ENCODE data around the gene ZYG11A. TPM values are rescaled to one million over a fixed set of nuclear protein-coding genes. Genes with fewer than 3 reads are reported as not detected.
"Not testable (repeated sequence)": the region's sequence is repeated elsewhere in the genome, so short reads cannot be mapped to it uniquely, and the experiment has no call there.

The ZYG11A gene
- total RNA-seq, result 1.3 and 1.5 TPM in 2 replicates

GRCh38 chr1:52842643-52843310 lies at the start of gene ZYG11A:
Gene ZYG11A (plus strand): TSS chr1:52842760. CDS start chr1:52842884, 124 bp downstream.
- ChIA-PET CTCF (interaction anchor here (1.0 to 1.2 kb wide), 3 partner anchors 17 to 79 kb away, joined by 3 to 4 read pairs (median 3); partner anchors contain the start of gene ECHDC2), POLR2A (interaction anchor here (0.6 to 1.3 kb wide), 5 partner anchors 53 to 140 kb away, joined by 3 to 6 read pairs (median 5); partner anchors contain the start of genes ECHDC2 and ZYG11B)
- ATAC-seq (ENCODE audit: low read depth), result peak; percentile 97
- DNase-seq, result peak; percentile 74
- no peaks in the 10 kb centered on the region for H3K9me3 Mint-ChIP-seq
- intact Hi-C loops (cut with micrococcal nuclease), result loop anchor here (1.0 to 5.0 kb wide), 4 partner anchors 79 to 438 kb away; partner anchors contain the start of genes CPT2, ECHDC2, ORC1 and PRPF38A
- H3K4me1 Mint-ChIP-seq, result peaks cover 6% of the 10 kb centered on the region
- no peak for TF ChIP-seq CTCF (IDR thresholded peaks at IDR 0.05)
- H3K27ac Mint-ChIP-seq, result peak within 1 kb of the TSS; percentile 59
- H3K36me3 Mint-ChIP-seq (ENCODE audit: low read depth), result no peaks in the 10 kb centered on the region
- H3K27me3 Mint-ChIP-seq, result peaks cover 6% of the 10 kb centered on the region
- H3K4me3 Mint-ChIP-seq, result peak within 1 kb of the TSS; percentile 80

GRCh38 chr1:52793717-52794116 lies 48.8 kb upstream of the ZYG11A start:
- DNase-seq; H3K9me3 Mint-ChIP-seq; H3K4me3 Mint-ChIP-seq; H3K27me3 Mint-ChIP-seq; CTCF ChIA-PET; intact Hi-C loops (cut with micrococcal nuclease); H3K4me1 Mint-ChIP-seq; ATAC-seq (ENCODE audit: low read depth); POLR2A ChIA-PET; H3K27ac Mint-ChIP-seq: not testable (repeated sequence)
- peaks cover 44% of the 10 kb centered on the region for H3K36me3 Mint-ChIP-seq (ENCODE audit: low read depth)

DNA sequence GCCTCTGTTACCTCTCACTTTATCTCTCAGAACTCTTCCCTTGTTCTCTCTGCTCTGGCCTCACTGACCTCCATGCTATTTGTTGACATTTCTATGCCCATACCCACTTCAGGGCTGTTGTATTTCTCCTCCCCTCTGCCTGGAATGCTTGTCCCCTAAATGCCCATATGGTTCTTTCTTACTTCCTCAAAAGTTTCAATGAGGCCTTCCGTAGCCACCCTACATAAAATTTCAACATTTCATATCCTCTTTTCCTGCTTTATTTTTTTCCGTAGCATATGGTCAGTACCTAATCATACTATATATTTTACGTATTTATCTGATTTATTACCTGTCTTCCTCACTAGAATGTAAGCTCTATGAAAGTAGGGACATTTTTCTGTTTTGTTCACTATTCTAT lies 47.1 kb upstream of the ZYG11A start:
- no peak for ATAC-seq (ENCODE audit: low read depth)
- Mint-ChIP-seq H3K4me1 (no peaks in the 10 kb centered on the region), H3K36me3 (ENCODE audit: low read depth) (peaks cover 34% of the 10 kb centered on the region), H3K27me3 (no peaks in the 10 kb centered on the region), H3K27ac (no peak overlapping the region), H3K9me3 (no peaks in the 10 kb centered on the region), H3K4me3 (no peak overlapping the region)
- no peak for DNase-seq
- no peak for TF ChIP-seq CTCF (IDR thresholded peaks at IDR 0.05)
- POLR2A ChIA-PET, result no interaction called here
- intact Hi-C loops (cut with micrococcal nuclease), result no loop called here
- CTCF ChIA-PET, result no interaction called here

DNA sequence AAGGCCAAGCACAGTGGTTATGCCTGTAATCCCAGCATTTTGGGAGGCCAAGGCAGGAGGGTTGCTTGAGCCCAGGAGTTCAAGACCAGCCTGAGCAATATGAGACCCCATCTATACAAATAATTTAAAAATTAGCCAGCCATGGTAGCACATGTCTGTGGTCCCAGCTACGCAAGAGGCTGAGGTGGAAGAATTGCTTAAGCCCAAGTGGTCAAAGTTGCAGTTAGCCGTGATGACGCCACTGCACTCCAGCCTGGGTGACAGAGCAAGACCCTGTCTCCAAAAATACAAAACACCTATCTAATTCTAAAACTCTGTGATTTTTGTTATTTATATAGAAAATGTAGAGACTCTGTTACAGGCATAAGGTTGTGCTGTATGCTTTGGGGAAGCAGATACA lies 44.2 kb upstream of the ZYG11A start:
- TF ChIP-seq CTCF (IDR thresholded peaks at IDR 0.05), result no peak
- no peaks in the 10 kb centered on the region for H3K4me1 Mint-ChIP-seq
- H3K36me3 Mint-ChIP-seq (ENCODE audit: low read depth), result peaks cover 33% of the 10 kb centered on the region
- no peaks in the 10 kb centered on the region for H3K27me3 Mint-ChIP-seq
- intact Hi-C loops (cut with micrococcal nuclease), result no loop called here
- H3K9me3 Mint-ChIP-seq, result no peaks in the 10 kb centered on the region
- POLR2A ChIA-PET, result no interaction called here
- H3K27ac Mint-ChIP-seq, result no peak overlapping the region
- no peak for DNase-seq
- ATAC-seq (ENCODE audit: low read depth), result no peak
- CTCF ChIA-PET, result interaction anchor here (0.7 kb wide), 1 partner anchor 669 kb away, joined by 3 read pairs; no protein-coding TSS in a partner anchor
- H3K4me3 Mint-ChIP-seq, result no peak overlapping the region

- ChIA-PET CTCF (no interaction called here), POLR2A (no interaction called here)
- Mint-ChIP-seq H3K4me3 (no peak overlapping the region), H3K27me3 (no peaks in the 10 kb centered on the region), H3K27ac (no peak overlapping the region), H3K4me1 (no peaks in the 10 kb centered on the region), H3K36me3 (ENCODE audit: low read depth) (peaks cover 26% of the 10 kb centered on the region), H3K9me3 (no peaks in the 10 kb centered on the region)
- DNase-seq (no peak), ATAC-seq (ENCODE audit: low read depth) (no peak)
- TF ChIP-seq CTCF (IDR thresholded peaks at IDR 0.05), result no peak
- intact Hi-C loops (cut with micrococcal nuclease), result no loop called here
Measured at GRCh38 chr1:52801011-52801410, 41.5 kb upstream of the ZYG11A start.

- H3K27ac Mint-ChIP-seq; POLR2A ChIA-PET; H3K4me1 Mint-ChIP-seq; H3K4me3 Mint-ChIP-seq; DNase-seq; intact Hi-C loops (cut with micrococcal nuclease); H3K27me3 Mint-ChIP-seq; H3K9me3 Mint-ChIP-seq; CTCF ChIA-PET; ATAC-seq (ENCODE audit: low read depth): not testable (repeated sequence)
- H3K36me3 Mint-ChIP-seq (ENCODE audit: low read depth), result peaks cover 23% of the 10 kb centered on the region
Measured at GRCh38 chr1:52804083-52804482, 38.5 kb upstream of the ZYG11A start.

Measured in activated B cell treated with CpG ODN at 0.5 μM for 24 hours (primary cell).